Astrocyte (in vitro differentiated cells and primary cell): ENCODE results near the gene POLR3GL. TPM values are rescaled to one million over a fixed set of nuclear protein-coding genes. Genes with fewer than 3 reads are reported as not detected.
A peak's percentile ranks its signal among the peaks of the same experiment; 100 is the strongest.

Experiments
- DNase-seq: peaks from one replicate; pipeline ENCODE4 v3.0.0-alpha.2; 2010; ENCODE audit warnings: low read depth
- FAIRE-seq: peaks from 2 replicates; lab custom pipeline; 2011; peaks lifted over from hg19 to GRCh38; lab: Jason Lieb, UNC
- H2AFZ ChIP-seq: 2 replicates; pipeline ENCODE4 v1.6.0; 2012; ENCODE audit warnings: low read depth, low read length, inconsistent platforms
- H3K27ac ChIP-seq: 2 replicates; pipeline ENCODE4 v1.5.1; 2011; ENCODE audit warnings: low read depth, low read length, inconsistent platforms
- H3K27me3 ChIP-seq: 2 replicates; pipeline ENCODE4 v1.6.0; 2011; ENCODE audit warnings: low read length, inconsistent platforms; ENCODE audit not compliant: insufficient read depth
- H3K36me3 ChIP-seq: 2 replicates; pipeline ENCODE4 v1.5.1; 2011; ENCODE audit warnings: low read length, inconsistent platforms; ENCODE audit not compliant: insufficient read depth
- H3K4me1 ChIP-seq: 2 replicates; pipeline ENCODE4 v1.5.1; 2011; ENCODE audit warnings: low read length, inconsistent platforms; ENCODE audit not compliant: insufficient read depth
- H3K4me2 ChIP-seq: 2 replicates; pipeline ENCODE4 v1.6.0; 2012; ENCODE audit warnings: low read length, inconsistent platforms
- H3K4me3 ChIP-seq: 2 replicates; pipeline ENCODE4 v1.5.1; 2011; ENCODE audit warnings: low read depth, mild to moderate bottlenecking, low read length, inconsistent platforms; ENCODE audit not compliant: insufficient read depth
- H3K79me2 ChIP-seq: 2 replicates; pipeline ENCODE4 v1.6.0; 2012; ENCODE audit warnings: mild to moderate bottlenecking, low read length, inconsistent platforms; ENCODE audit not compliant: insufficient read depth
- H3K9ac ChIP-seq: 2 replicates; pipeline ENCODE4 v1.6.0; 2012; ENCODE audit warnings: mild to moderate bottlenecking, low read length, inconsistent platforms
- H3K9me3 ChIP-seq: 2 replicates; pipeline ENCODE4 v1.5.1; 2012; ENCODE audit warnings: low read depth, mild to moderate bottlenecking, low read length, inconsistent platforms; ENCODE audit not compliant: insufficient read depth
- H4K20me1 ChIP-seq: 2 replicates; pipeline ENCODE4 v1.6.0; 2012; ENCODE audit warnings: low read length, inconsistent platforms; ENCODE audit not compliant: insufficient read depth
- H3K27ac Mint-ChIP-seq: one replicate; pipeline ENCODE4 v1.8.0; 2021; ENCODE audit warnings: mild to moderate bottlenecking, mixed read lengths; ENCODE audit not compliant: unreplicated experiment
- H3K27me3 Mint-ChIP-seq: one replicate; pipeline ENCODE4 v1.8.0; 2021; ENCODE audit warnings: low read depth, mixed read lengths; ENCODE audit not compliant: unreplicated experiment
- H3K36me3 Mint-ChIP-seq: one replicate; pipeline ENCODE4 v1.8.0; 2021; ENCODE audit warnings: low read depth, mixed read lengths; ENCODE audit not compliant: unreplicated experiment
- H3K4me1 Mint-ChIP-seq: one replicate; pipeline ENCODE4 v1.8.0; 2021; ENCODE audit warnings: low read depth, mixed read lengths; ENCODE audit not compliant: unreplicated experiment
- H3K4me3 Mint-ChIP-seq: one replicate; pipeline ENCODE4 v1.8.0; 2021; ENCODE audit warnings: mild to moderate bottlenecking, moderate library complexity, mixed read lengths; ENCODE audit not compliant: unreplicated experiment
- H3K9me3 Mint-ChIP-seq: one replicate; pipeline ENCODE4 v1.8.0; 2021; ENCODE audit warnings: mild to moderate bottlenecking, mixed read lengths; ENCODE audit not compliant: unreplicated experiment
- CTCF ChIP-seq: IDR thresholded peaks from 2 replicates; pipeline ENCODE4 v1.5.1; 2011; ENCODE audit warnings: low read depth, mild to moderate bottlenecking, inconsistent platforms, low read length, moderate library complexity; ENCODE audit not compliant: insufficient read depth
- EZH2 ChIP-seq: IDR thresholded peaks from 2 replicates; pipeline ENCODE4 v1.6.1; 2012; ENCODE audit warnings: mild to moderate bottlenecking, low read length, inconsistent platforms; ENCODE audit not compliant: insufficient read depth
- total RNA-seq: library from RNA; stranded (reverse); gene quantifications from 2 replicates; pipeline ENCODE4 v1.2.1, GENCODE V29; 2021

Gene POLR3GL
- total RNA-seq, 1 donor from 2014 or later = 20.5 TPM

- peak overlapping the region; percentile 98 for H3K4me3 ChIP-seq
- peaks cover 28% of the 10 kb centered on the region for H3K79me2 ChIP-seq
- H3K9ac ChIP-seq = peak overlapping the region; percentile 89
- DNase-seq (no peak), FAIRE-seq (no peak)
- H2AFZ ChIP-seq = no peak overlapping the region
- peak overlapping the region; percentile 96 for H3K4me2 ChIP-seq
- H4K20me1 ChIP-seq = peaks cover 27% of the 10 kb centered on the region
- H3K9me3 Mint-ChIP-seq = no peaks in the 10 kb centered on the region
- TF ChIP-seq EZH2 (no peak), CTCF (no peak)
- H3K27me3 ChIP-seq = no peaks in the 10 kb centered on the region
- H3K36me3 ChIP-seq = peaks cover 23% of the 10 kb centered on the region
- H3K9me3 ChIP-seq = no peaks in the 10 kb centered on the region
- H3K27ac Mint-ChIP-seq = peak overlapping the region; percentile 97
- H3K4me1 Mint-ChIP-seq = peaks cover 17% of the 10 kb centered on the region
- H3K36me3 Mint-ChIP-seq = peaks cover 30% of the 10 kb centered on the region
- no peak overlapping the region for H3K27ac ChIP-seq
- H3K27me3 Mint-ChIP-seq = no peaks in the 10 kb centered on the region
- H3K4me3 Mint-ChIP-seq = peak overlapping the region; percentile 100
- H3K4me1 ChIP-seq = peaks cover 20% of the 10 kb centered on the region
These were observed 30.8 kb downstream of the POLR3GL start for GRCh38 chr1:145995148-145995881.

DNA sequence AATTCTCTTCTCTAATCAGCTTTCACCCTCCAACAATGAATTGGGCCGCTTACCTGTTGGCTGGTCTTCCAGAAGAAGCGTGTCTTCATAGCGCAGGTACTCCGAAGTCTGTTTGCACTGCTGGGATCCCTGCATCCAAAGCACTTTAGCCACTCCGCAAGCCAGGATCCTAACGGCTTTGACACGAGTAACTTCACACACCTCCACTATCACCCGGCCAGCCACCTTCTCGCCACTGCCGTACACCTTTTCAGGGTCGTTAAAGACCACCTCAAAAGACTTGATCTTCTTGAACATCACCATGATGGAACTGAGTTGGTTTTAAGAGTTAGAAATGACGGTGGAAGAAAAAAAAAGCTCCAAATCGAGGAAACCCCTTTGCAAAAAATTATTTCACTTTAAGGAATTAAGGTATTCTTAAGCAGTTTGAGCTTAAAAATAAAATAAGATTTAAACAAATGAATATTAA is 31.5 kb downstream of the POLR3GL start:
- no peaks in the 10 kb centered on the region for H3K9me3 Mint-ChIP-seq
- TF ChIP-seq EZH2 = no peak
- no peak for TF ChIP-seq CTCF
- Histone ChIP-seq H2AFZ (peak overlapping the region; percentile 51), H3K4me3 (peak overlapping the region; percentile 98), H3K9me3 (no peaks in the 10 kb centered on the region), H3K27me3 (no peaks in the 10 kb centered on the region), H3K4me2 (peak overlapping the region; percentile 96), H4K20me1 (peaks cover 27% of the 10 kb centered on the region), H3K79me2 (peaks cover 28% of the 10 kb centered on the region), H3K36me3 (peaks cover 23% of the 10 kb centered on the region), H3K27ac (peak overlapping the region; percentile 43), H3K4me1 (peaks cover 20% of the 10 kb centered on the region), H3K9ac (peak overlapping the region; percentile 89)
- DNase-seq (no peak), FAIRE-seq (no peak)
- no peaks in the 10 kb centered on the region for H3K27me3 Mint-ChIP-seq
- peak overlapping the region; percentile 97 for H3K27ac Mint-ChIP-seq
- H3K4me1 Mint-ChIP-seq = peaks cover 17% of the 10 kb centered on the region
- peaks cover 30% of the 10 kb centered on the region for H3K36me3 Mint-ChIP-seq
- H3K4me3 Mint-ChIP-seq = peak overlapping the region; percentile 100
